HG03097 (cell line): ENCODE results near the gene SH2D4B.

Experiments
- ATAC-seq: cut with Tn5 transposase; IDR thresholded peaks from one replicate; pipeline ENCODE4 v1.9.1; 2021; ENCODE audit not compliant: unreplicated experiment, low FRiP score

The SH2D4B gene

DNA sequence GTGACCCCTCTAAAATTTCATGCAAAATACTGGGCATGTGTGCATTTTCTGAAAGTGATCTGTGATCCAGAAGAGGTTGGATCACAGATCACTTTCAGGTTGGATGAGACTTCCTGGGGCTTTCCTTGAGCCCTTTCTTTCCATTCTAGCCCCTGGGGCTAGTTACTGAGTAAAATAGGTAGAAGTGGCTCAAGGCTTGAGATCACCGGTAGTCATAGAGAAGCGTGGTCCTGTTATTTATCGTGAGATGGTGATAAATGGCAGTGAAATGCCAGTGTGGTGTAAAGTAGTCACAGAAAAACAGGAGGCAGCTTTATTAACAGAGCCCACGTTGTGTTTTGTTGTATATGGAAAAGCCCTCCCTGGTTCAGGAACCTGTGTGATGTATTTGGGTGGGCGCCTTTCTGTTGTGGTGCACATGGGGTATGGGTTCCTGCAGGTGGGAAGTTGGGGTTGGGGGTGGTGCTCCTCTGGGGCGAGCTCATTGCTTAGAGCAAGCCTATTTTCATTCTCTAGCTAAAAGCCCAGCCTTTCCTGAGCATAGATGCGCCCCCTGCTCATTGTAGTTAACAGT is 34.0 kb upstream of the SH2D4B start:
- ATAC-seq: no peak

DNA sequence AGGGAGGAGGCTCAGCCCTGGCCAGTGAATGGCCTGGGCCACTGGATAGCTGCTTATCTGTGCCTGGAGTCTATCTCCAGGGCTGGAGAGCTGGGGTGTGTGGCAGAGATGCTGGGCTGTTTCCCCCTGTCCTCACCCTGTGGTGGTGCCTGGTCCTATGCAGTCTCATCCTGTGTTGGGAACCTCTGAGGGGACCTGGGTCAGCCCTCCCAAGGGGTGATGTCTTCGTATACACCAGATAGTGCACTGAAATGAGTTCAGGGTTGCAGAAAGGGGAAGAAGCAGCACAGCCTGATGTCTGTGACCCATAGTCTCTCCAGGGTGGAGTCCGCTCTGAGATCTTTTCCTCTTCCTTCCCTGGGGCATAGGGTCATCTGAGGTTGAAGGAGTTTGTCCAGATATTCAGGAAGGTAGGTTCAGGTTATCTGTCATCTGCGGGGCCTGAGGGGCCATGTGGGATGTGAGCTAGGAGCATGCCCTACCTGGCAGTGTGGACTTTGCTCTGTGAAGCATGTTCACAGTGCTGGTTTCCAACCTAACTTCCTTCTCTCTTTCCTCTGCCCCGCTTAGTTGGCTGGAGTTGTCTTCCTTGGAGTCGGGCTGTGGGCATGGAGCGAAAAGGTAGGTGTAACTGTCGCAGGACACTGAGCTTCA is 33.4 kb upstream of the SH2D4B start:
- ATAC-seq: no peak

DNA sequence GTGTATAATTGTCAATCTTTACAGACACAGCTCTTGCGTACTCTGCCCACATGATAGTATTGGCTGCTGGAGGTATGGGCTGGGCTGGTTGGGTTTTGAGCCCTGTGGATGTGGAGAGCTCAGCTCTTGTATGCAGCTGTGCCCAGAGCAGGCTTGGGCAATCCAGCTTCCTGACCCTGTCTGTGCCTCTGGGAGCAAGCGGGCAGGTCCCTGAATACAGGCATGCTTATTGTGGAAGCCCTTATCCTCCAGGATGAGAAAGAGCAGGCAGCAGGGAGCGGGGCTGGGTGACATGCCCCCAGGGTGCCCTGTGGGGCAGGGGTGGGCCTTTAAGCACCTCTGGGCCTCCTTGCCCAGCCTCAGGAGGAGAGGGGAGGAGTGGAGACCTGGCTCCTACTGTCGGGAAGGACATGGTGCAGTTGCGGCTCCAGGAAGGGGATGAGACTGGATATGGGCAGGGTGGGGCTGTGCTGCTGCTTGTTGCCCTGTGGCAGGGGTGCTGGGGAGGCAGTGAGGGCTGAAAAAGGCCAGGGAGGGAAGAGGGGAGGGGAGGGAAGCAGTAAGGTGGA is 32.7 kb upstream of the SH2D4B start:
- no peak for ATAC-seq

DNA sequence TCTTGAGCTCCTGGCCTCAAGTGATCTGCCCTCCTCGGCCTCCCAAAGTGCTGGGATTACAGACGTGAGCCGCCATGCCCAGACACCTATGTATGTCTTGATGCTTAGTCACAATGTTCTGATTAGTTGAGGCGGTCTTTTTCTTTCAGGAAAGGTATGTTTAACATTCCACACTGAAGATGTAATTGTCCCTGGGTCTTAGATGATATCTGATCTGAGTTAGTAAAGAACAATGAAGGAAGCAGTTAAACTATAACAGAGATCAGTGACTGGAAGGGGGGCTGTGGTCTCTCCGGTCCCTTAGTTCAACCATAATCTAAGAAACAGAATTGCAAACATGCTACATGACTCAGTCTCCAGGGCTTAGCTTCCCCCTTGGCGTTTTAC is 31.5 kb upstream of the SH2D4B start:
- ATAC-seq: no peak

DNA sequence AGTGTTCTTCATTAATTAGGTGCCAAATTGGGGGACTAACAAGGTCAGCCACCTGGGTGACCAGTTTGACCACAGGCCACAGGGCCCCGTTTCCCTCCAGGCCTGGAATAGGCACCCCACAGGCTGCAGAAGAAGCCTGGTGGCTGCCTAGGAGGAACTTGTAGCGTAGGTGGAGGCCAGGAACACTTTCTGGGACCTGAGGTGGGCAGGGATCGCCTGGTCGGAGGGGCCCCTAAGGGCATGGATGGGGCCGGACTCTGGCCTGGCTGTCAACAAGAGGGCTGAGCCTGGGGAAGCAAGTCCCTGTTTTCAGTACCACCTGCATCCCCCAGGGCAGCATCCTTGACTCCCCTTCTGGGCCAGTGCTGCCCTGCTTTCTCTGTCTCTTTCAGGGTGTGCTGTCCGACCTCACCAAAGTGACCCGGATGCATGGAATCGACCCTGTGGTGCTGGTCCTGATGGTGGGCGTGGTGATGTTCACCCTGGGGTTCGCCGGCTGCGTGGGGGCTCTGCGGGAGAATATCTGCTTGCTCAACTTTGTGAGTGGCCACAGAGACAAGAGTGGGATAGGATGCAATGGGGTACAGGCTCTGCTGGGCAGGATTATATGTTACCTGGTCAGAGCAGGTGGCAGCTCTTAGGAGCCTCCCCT is 30.7 kb upstream of the SH2D4B start:
- no peak for ATAC-seq

DNA sequence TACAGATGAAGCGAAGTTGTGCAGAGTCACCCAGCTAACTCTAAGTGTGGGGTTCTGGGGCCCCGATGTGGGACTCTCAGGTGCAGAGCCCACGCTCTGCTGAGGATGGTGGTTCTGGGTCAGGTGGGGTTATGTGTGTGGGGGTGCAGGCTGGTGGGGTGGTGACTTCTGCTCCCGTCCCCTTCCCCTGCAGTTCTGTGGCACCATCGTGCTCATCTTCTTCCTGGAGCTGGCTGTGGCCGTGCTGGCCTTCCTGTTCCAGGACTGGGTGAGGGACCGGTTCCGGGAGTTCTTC is 28.6 kb upstream of the SH2D4B start:
- ATAC-seq: no peak

DNA sequence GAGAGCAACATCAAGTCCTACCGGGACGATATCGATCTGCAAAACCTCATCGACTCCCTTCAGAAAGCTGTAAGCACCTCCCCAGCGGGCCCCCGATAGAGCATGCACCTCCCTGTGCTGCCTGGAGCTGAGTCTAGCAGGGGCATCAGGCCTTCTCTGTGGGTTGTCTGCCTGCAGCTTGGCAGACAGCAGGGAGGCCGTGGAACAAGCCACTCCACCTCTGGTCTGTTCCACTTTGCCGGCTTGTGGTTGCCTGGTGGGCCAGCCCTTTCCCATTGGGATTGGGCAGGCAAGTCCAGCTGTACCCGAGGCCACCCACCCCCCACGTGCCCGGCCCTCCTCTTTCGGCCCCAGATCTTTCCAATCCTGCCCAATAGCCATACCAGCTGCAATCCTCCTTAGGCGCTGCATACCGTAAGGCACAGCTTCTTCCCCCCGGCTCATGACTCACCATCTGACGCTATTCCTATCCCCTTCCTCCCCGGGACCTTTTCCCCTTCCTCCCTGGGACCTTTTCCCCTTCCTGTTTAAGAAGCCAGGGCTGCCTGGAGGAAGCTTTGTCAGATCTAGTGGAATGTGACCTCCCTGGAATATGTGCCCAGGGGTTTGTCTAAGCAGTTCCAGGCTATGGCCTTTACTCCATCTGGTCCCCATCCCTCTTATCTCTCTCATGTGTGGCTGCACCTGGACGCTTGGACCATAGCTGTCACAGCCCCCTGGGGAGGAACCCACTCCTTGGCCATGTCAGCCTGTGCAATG is 28.1 kb upstream of the SH2D4B start:
- no peak for ATAC-seq

DNA sequence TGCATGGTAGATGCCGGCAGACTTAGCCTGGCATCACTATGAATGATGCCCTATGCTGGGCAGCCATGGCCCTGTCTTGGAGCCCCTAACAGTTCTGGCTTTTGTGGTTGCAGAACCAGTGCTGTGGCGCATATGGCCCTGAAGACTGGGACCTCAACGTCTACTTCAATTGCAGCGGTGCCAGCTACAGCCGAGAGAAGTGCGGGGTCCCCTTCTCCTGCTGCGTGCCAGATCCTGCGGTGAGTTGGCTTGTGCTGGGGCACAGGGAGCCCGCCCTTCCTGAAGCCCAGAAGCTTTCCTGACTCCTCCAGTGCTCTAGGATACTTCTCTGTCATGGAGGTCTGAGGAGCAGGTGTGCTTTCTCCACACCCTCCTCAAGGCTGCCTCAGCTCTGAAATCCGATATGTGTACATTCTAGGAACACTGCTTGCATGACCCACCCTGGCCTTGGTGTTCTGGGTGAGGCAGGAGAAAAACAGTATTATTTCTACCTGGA is 25.6 kb upstream of the SH2D4B start:
- ATAC-seq: no peak

DNA sequence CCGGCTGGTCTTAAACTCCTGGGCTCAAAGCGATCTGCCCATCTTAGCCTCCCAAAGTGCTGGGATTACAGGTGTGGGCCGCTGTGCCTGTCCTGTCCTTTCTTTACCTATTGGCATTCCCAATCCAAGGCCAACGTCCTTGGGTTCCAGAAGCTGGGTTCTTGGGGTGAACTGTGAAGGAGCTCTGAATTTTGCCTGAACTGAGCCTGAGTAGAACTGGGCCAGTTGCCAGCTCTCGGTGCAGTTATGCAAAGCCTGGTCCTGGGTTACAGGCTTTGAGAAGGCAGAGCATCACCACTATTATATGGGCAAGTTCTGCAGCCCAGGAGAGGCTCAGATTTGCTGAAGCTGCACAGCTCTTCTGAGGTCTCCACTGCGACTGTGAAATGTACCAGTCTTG is 24.6 kb upstream of the SH2D4B start:
- no peak for ATAC-seq

DNA sequence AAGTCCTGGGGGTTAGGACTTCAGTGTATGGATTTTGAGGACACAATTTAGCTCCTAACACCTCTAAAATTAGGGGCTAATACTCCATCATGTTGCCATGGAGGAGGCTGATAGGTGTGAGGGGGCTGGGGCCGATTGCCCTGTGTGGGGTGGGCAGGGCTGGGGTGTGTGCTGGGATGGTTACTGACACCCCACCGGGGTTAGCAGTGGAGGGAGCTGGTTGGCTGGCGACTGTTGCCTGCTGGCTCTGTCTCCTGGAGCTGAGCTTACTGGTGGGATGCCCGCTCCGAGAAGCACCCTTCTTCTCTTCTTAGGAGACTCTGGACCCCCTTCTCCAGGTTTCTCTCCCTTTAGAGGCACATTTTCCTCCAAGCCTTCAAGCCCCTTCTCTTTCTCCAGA is 22.2 kb upstream of the SH2D4B start:
- ATAC-seq: no peak

DNA sequence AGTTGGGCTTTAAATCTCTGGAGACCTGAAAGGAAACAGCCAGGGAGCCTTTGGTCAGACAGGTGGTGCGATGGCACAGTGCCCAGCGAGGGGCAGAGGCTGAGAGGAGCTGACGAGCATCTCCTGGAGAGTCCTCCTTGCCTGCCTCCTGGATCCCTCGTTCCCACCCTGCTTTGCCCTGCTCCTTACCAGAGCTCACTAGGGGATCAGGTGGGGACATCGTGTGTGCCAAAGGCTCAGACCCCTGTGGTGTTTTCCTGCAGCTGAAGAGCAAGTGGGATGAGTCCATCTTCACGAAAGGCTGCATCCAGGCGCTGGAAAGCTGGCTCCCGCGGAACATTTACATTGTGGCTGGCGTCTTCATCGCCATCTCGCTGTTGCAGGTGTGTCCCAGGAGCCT is 21.8 kb upstream of the SH2D4B start:
- ATAC-seq: no peak

DNA sequence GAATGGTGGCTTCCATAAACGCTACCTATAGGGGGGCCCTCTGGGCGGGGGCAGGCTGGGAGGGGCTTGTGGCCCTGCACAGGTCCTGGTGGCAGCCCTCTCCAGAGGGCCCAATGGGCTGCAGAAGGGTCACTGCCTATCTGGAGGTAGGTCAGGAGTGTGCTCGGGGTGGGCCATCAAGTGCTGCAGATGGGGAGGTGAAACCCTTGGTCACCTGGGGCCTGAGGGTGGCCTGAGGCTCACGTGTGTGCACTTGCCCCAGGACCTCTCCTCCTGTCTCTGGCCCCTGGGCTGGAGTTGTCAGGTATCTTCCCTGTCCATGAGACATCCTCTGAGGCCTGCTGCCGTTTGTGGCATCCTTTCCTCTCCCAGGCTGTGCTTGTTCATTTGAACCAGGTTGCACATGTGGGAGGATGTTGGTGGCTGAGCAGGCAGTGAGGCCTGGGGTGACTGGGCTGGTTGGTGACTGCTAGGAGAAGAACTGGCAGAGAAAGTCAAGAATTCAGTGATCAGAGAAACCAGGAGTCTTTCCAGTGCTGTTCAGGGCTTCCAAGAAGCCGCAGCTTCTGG is 21.1 kb upstream of the SH2D4B start:
- ATAC-seq: no peak

DNA sequence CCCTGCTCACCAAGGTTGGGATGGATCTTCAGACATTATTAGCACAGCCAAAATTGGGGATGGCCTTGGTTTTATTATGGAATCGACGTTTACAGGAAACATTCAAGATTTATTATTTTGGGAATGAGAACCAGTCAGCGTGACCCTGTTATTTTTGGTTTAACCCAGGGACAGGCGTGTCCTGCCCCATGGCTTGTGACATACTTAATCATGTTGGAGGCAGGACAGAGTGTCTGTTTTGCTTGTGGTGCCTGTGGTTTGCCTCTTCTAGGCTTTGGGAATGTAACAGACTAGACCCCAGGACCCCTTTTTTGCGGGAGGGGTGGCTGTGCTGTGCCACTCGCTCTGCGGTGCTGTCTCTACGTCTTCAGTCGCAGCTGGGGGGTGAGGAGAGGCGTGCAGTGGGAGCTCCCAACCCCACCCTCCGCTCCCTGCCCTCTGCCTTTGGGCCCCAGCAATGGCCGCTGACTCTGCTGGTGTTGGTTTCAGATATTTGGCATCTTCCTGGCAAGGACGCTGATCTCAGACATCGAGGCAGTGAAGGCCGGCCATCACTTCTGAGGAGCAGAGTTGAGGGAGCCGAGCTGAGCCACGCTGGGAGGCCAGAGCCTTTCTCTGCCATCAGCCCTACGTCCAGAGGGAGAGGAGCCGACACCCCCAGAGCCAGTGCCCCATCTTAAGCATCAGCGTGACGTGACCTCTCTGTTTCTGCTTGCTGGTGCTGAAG is 20.1 kb upstream of the SH2D4B start:
- ATAC-seq: no peak

DNA sequence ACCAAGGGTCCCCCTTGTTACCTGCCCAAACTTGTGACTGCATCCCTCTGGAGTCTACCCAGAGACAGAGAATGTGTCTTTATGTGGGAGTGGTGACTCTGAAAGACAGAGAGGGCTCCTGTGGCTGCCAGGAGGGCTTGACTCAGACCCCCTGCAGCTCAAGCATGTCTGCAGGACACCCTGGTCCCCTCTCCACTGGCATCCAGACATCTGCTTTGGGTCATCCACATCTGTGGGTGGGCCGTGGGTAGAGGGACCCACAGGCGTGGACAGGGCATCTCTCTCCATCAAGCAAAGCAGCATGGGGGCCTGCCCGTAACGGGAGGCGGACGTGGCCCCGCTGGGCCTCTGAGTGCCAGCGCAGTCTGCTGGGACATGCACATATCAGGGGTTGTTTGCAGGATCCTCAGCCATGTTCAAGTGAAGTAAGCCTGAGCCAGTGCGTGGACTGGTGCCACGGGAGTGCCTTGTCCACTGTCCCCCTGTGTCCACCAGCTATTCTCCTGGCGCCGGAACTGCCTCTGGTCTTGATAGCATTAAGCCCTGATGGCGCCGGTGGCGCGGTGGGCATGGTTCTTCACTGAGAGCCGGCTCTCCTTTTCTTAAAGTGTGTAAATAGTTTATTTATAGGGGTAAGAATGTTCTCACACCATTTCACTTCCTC is 19.4 kb upstream of the SH2D4B start:
- no peak for ATAC-seq

DNA sequence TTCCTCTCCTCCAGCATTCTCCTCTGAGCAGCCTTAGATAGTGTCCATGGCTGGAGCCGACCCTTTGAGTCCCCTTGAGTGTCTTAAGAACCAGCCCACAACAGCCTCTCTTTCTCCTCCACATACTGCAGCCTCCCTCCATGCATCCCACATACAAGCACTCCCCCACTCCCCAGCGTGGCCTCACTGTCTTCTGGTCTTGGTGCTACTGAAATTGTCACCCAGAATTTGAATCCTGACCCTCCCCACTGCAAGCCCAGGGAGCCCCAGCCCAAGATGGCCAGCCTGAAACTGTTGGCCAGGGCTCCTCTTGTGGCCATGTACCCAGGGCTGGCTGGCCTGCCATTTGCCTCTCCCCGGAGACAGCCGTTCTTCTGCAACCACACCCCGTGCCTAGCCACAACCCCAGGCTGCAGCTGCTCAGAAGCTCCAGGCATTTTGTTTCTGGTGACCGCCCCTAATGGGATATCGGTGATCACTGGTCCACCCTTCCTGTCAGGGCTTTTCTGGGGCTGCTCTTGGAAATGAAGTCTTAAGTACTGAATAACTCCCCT is 18.8 kb upstream of the SH2D4B start:
- no peak for ATAC-seq

DNA sequence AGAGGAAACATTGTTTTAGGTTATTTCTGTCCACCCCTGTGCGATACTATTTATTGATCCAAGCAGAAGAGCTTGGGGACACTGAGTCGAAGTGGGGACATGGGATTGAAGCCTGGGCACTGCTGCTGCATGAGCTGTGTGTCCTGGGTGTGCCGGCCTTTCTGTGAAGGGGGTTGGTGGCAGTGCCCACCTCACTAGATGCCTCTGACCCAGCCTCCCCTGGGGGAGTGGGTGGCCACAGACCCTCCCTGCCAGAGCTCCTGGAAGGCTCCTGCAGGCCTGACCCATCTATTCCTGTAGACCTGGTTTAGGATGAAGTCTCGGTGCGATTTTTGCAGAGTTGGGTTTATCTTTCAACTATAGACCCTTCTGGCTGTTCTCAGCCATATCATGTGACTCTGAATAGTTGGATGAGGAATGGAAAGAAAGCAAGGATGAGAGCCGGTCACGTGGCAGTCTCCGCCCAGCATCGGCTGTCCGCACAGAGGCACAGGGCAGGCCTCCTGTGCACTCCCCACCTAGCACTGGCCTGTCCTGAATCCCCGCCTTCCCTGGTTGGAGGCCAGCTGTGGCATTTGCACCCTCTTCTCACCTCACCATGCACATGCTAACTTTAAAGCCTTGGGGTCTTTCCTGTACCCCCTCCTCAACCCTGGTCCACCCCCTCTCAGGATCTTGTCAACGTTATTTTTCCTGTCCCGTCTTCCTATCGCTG is 17.6 kb upstream of the SH2D4B start:
- ATAC-seq: no peak

DNA sequence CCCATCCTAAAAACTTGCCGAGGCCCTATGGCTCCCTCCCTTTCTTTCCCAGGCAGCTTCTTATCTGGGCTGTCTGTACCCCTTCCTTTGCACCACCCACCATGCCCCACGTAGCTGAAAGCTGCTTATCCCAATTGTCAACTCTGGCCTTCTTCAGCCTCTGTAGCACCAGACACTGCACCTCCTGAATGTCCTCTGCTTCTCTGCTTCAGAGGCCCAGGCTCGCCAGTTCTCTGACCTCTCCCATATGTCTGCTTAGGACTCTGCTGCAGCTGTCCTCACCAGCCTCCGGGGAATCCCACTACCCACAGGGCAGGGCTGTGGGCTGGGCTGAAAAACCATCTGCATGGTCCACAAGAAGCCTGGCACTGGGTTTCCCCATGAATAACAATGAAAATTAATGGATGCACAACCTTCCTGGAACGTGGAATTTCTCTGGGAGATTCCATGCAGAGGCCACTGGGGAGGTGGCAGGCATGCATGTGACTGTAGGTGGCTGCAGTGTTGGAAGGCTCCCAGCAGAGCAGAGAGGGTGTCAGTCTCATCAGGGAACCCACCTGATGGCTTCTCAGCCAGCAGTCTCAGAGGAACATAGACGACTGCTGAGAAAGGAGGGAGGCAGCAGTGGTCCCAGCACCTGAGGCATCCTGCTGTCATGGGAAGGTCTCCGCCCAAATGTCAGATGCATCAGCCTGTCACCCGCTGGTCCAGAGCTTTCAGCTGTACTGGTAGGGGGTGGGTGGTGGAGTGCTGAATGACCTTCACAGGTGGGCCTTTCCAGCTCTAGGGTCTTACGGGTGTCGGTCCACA is 16.8 kb upstream of the SH2D4B start:
- ATAC-seq: no peak

DNA sequence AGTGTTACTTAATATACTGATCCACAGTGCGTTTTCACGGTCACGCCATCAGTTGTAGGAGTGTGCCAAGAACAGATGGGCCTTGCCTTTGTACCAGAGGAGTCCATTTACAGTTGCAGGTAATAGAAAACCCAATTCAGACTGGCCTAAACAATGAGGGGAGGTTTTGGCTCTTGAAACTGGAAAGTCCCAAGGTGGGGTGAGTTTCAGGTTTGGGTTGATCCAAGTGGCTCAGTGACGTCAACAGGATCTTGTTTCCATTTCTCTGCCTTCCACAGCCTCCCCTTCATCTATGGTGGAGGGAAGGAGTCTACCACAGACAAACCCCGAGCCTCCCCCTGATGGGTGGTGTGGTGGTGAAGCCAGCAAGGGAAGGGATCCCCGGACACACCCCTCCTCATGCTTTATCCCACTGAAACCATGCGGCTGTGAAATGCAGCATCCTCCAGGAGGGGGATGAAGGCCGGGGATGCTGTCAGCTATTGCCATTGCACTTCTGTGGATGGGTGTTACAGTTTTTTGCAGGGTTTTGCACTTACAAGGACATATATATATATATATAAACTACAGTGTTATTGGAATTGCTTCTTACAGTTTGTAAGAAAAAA is 14.8 kb upstream of the SH2D4B start:
- no peak for ATAC-seq
